Skeletal muscle cell (primary cell): ENCODE data around the gene MAGEA2.
"Not testable (repeated sequence)": the region's sequence is repeated elsewhere in the genome, so short reads cannot be mapped to it uniquely, and the experiment has no call there.

ENCODE experiments used
- DNase-seq: peaks from one replicate; pipeline ENCODE4 v3.0.0-alpha.2; 2010; ENCODE audit warnings: low read depth
- H3K4me3 ChIP-seq: 2 replicates; pipeline ENCODE4 v1.5.1; 2011; ENCODE audit warnings: low read depth, mild to moderate bottlenecking, control low read depth, low read length, moderate library complexity

MAGEA2 gene

GRCh38 chrX:152713815-152714787, 39.5 kb downstream of the MAGEA2 start, which contains the start of gene MAGEA2B:
MAGEA2B (plus strand) TSS chrX:152714628; CDS start chrX:152717107, 2,479 bp downstream.
- DNase-seq, H3K4me3 ChIP-seq: not testable (repeated sequence)

GRCh38 chrX:152713195-152713594, 40.4 kb downstream of the MAGEA2 start:
- DNase-seq = not testable (repeated sequence)

GRCh38 chrX:152709173-152709572, 44.5 kb downstream of the MAGEA2 start, which contains the start of gene CSAG2:
CSAG2 (minus strand) TSS chrX:152709273; CDS start chrX:152709112, 161 bp downstream.
- not testable (repeated sequence) for DNase-seq, H3K4me3 ChIP-seq

More at GRCh38 chrX:152713195-152713594, 40.4 kb downstream of the MAGEA2 start:
- not testable (repeated sequence) for H3K4me3 ChIP-seq

GRCh38 chrX:152706500-152706899, 47.1 kb downstream of the MAGEA2 start:
- H3K4me3 ChIP-seq, DNase-seq: not testable (repeated sequence)

GRCh38 chrX:152700390-152700789, 53.3 kb downstream of the MAGEA2 start:
- H3K4me3 ChIP-seq, DNase-seq: not testable (repeated sequence)
